Stimulated activated CD8-positive, alpha-beta memory T cell treated with anti-CD3 and anti-CD28 coated beads, Interleukin-7, amount 100 ng/mL, for 4 hours (primary cell): Measurements from ENCODE around the gene WWOX.
A peak's percentile ranks its signal among the peaks of the same experiment; 100 is the strongest.

Experiments used
- DNase-seq, 2 donors: peaks; one replicate each; pipeline ENCODE4 v3.0.0-alpha.2; 2020; ENCODE audit warnings: low read depth in 2 of 2

WWOX gene

GRCh38 chr16:79170555-79171246, 1071.2 kb downstream of the WWOX start:
- DNase-seq = no peak

- DNase-seq = no peak
These were observed 1072.0 kb downstream of the WWOX start for GRCh38 chr16:79171504-79171903.

- DNase-seq = no peak
These were observed 1072.7 kb downstream of the WWOX start for GRCh38 chr16:79171931-79172705.

GRCh38 chr16:79172976-79173500, 1073.6 kb downstream of the WWOX start:
- no peak for DNase-seq

- DNase-seq = no peak
These were observed 1074.5 kb downstream of the WWOX start for GRCh38 chr16:79173919-79174318.

- DNase-seq = no peak
These were observed 1076.0 kb downstream of the WWOX start for GRCh38 chr16:79175286-79176057.

GRCh38 chr16:79177018-79177417, 1077.6 kb downstream of the WWOX start:
- DNase-seq = peak; percentile 3 to 20

- no peak for DNase-seq
These were observed 1082.0 kb downstream of the WWOX start for GRCh38 chr16:79181419-79181818.

- DNase-seq = no peak
These were observed 1083.2 kb downstream of the WWOX start for GRCh38 chr16:79182616-79183015.

GRCh38 chr16:79183571-79183970, 1084.1 kb downstream of the WWOX start:
- DNase-seq = no peak

- DNase-seq = no peak
These were observed 1085.1 kb downstream of the WWOX start for GRCh38 chr16:79184464-79185030.

- no peak for DNase-seq
These were observed 1086.3 kb downstream of the WWOX start for GRCh38 chr16:79185711-79186110.

- no peak for DNase-seq
These were observed 1086.7 kb downstream of the WWOX start for GRCh38 chr16:79186196-79186595.

- no peak for DNase-seq
These were observed 1088.8 kb downstream of the WWOX start for GRCh38 chr16:79188115-79188738.

GRCh38 chr16:79188739-79189122, 1089.3 kb downstream of the WWOX start:
- no peak for DNase-seq

- DNase-seq = no peak
These were observed 1091.1 kb downstream of the WWOX start for GRCh38 chr16:79190542-79190941.

- DNase-seq = no peak
These were observed 1092.5 kb downstream of the WWOX start for GRCh38 chr16:79191933-79192332.

GRCh38 chr16:79192904-79193303, 1093.5 kb downstream of the WWOX start:
- no peak for DNase-seq

GRCh38 chr16:79194291-79194690, 1094.8 kb downstream of the WWOX start:
- DNase-seq = no peak

GRCh38 chr16:79195938-79196337, 1096.5 kb downstream of the WWOX start:
- no peak for DNase-seq

GRCh38 chr16:79201436-79201835, 1102.0 kb downstream of the WWOX start:
- DNase-seq = no peak

GRCh38 chr16:79202977-79203376, 1103.5 kb downstream of the WWOX start:
- no peak for DNase-seq
